ENCODE measurements around the gene CCL1.

The CCL1 gene

GRCh38 chr17:34368946-34369500 is 6.0 kb upstream of the CCL1 start:
- Histone ChIP-seq H3K4me3 (ENCODE audit: low read length) (no peak overlapping the region), H3K4me1 (ENCODE audit: insufficient read depth, low read length) (peaks cover 4% of the 10 kb centered on the region; the same call in 1 of the 2 replicates), H3K9ac (ENCODE audit: low read depth, low read length) (no peak overlapping the region), H3K36me3 (ENCODE audit: insufficient read depth, low read length) (no peaks in the 10 kb centered on the region), H3K27me3 (ENCODE audit: insufficient read depth, low read length) (no peaks in the 10 kb centered on the region), H3K9me3 (ENCODE audit: insufficient read depth, low read depth, low read length) (no peaks in the 10 kb centered on the region), H3K27ac (ENCODE audit: low read depth, low read length) (no peak overlapping the region)
- WGBS: 68% methylated on average over 4 of the region's 4 CpGs

GRCh38 chr17:34368196-34368945 is 5.3 kb upstream of the CCL1 start:
- H3K4me1 ChIP-seq (ENCODE audit: insufficient read depth, low read length): peaks cover 4% of the 10 kb centered on the region; the same call in 1 of the 2 replicates
- no peak overlapping the region for H3K9ac ChIP-seq (ENCODE audit: low read depth, low read length)
- no peaks in the 10 kb centered on the region for H3K36me3 ChIP-seq (ENCODE audit: insufficient read depth, low read length)
- 90% methylated on average over 9 of the region's 9 CpGs for WGBS
- H3K9me3 ChIP-seq (ENCODE audit: insufficient read depth, low read depth, low read length): no peaks in the 10 kb centered on the region
- H3K4me3 ChIP-seq (ENCODE audit: low read length): no peak overlapping the region
- no peaks in the 10 kb centered on the region for H3K27me3 ChIP-seq (ENCODE audit: insufficient read depth, low read length)
- no peak overlapping the region for H3K27ac ChIP-seq (ENCODE audit: low read depth, low read length)

DNA sequence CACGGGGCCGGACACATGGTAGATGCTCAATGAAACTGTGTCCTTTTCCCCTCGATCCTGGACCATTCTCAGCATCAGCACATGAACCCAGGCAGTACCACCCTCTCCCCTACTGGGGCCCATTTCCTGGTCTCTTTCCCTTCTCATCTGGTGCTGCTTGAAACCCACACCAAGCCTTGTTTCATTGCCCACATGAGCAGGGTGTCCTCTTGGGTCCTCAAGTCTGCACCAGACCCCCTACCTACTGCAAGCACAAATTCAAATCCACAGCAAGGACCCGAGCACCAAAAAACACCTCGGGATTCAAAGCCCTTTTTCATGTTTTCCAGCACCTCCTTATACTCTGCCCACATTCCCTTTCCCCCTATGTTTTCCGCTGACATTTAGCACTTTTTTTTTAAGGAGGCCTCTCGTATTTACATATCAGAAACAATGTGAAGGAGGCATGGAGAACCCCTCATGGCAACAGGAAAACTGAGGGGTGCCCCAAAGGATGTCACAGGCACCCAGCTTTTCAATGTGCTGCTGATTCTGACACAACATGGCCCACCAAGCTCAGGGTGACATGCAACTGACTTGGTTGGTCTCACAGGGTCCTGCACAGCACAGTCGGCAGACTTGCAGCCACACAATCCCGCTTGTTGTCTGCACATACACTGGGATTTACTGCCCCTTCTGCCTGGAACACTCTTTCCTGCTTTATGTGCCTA is 4.6 kb upstream of the CCL1 start:
- H3K4me1 ChIP-seq (ENCODE audit: insufficient read depth, low read length): peaks cover 4% of the 10 kb centered on the region; the same call in 1 of the 2 replicates
- no peak overlapping the region for H3K9ac ChIP-seq (ENCODE audit: low read depth, low read length)
- no peaks in the 10 kb centered on the region for H3K27me3 ChIP-seq (ENCODE audit: insufficient read depth, low read length)
- H3K36me3 ChIP-seq (ENCODE audit: insufficient read depth, low read length): no peaks in the 10 kb centered on the region
- no peak overlapping the region for H3K4me3 ChIP-seq (ENCODE audit: low read length)
- 89% methylated on average over 9 of the region's 9 CpGs for WGBS
- no peak overlapping the region for H3K27ac ChIP-seq (ENCODE audit: low read depth, low read length)
- no peaks in the 10 kb centered on the region for H3K9me3 ChIP-seq (ENCODE audit: insufficient read depth, low read depth, low read length)

GRCh38 chr17:34366529-34367107 is 3.6 kb upstream of the CCL1 start:
- Histone ChIP-seq H3K27me3 (ENCODE audit: insufficient read depth, low read length) (no peaks in the 10 kb centered on the region), H3K27ac (ENCODE audit: low read depth, low read length) (no peak overlapping the region), H3K4me1 (ENCODE audit: insufficient read depth, low read length) (peaks cover 4% of the 10 kb centered on the region; the same call in 1 of the 2 replicates), H3K4me3 (ENCODE audit: low read length) (no peak overlapping the region), H3K36me3 (ENCODE audit: insufficient read depth, low read length) (no peaks in the 10 kb centered on the region), H3K9me3 (ENCODE audit: insufficient read depth, low read depth, low read length) (no peaks in the 10 kb centered on the region), H3K9ac (ENCODE audit: low read depth, low read length) (no peak overlapping the region)
- WGBS: 87% methylated on average over 4 of the region's 4 CpGs

GRCh38 chr17:34366010-34366409 is 3.0 kb upstream of the CCL1 start:
- no peaks in the 10 kb centered on the region for H3K27me3 ChIP-seq (ENCODE audit: insufficient read depth, low read length)
- no peak overlapping the region for H3K9ac ChIP-seq (ENCODE audit: low read depth, low read length)
- H3K4me3 ChIP-seq (ENCODE audit: low read length): no peak overlapping the region
- H3K27ac ChIP-seq (ENCODE audit: low read depth, low read length): no peak overlapping the region
- no peaks in the 10 kb centered on the region for H3K36me3 ChIP-seq (ENCODE audit: insufficient read depth, low read length)
- WGBS: 31% methylated on average over 1 of the region's 1 CpG
- H3K9me3 ChIP-seq (ENCODE audit: insufficient read depth, low read depth, low read length): no peaks in the 10 kb centered on the region
- peaks cover 4% of the 10 kb centered on the region; the same call in 1 of the 2 replicates for H3K4me1 ChIP-seq (ENCODE audit: insufficient read depth, low read length)

DNA sequence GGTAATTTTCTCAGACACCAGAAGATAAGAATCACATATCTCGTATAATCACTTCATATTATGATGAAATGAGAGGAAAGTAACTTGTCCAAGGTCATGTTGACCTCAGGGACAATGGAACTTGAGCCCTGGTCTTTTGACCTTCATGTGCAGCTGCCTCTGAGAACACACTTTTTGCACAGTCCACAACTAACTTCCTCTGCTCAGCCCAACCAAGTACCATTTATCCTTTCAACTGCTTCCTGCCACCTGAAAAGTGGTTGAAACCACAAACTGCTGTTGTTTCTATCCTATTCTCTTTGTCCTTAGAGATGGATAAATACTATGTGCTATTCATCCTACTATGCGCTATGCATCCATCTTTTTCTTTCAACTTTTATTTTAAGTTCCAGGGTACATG is 2.3 kb upstream of the CCL1 start:
- Histone ChIP-seq H3K4me1 (ENCODE audit: insufficient read depth, low read length) (peaks cover 4% of the 10 kb centered on the region; the same call in 1 of the 2 replicates), H3K9ac (ENCODE audit: low read depth, low read length) (no peak overlapping the region), H3K36me3 (ENCODE audit: insufficient read depth, low read length) (no peaks in the 10 kb centered on the region), H3K4me3 (ENCODE audit: low read length) (no peak overlapping the region), H3K27me3 (ENCODE audit: insufficient read depth, low read length) (no peaks in the 10 kb centered on the region), H3K27ac (ENCODE audit: low read depth, low read length) (no peak overlapping the region), H3K9me3 (ENCODE audit: insufficient read depth, low read depth, low read length) (no peaks in the 10 kb centered on the region)
- WGBS: no CpG with 5 or more reads among the region's 2 CpGs

DNA sequence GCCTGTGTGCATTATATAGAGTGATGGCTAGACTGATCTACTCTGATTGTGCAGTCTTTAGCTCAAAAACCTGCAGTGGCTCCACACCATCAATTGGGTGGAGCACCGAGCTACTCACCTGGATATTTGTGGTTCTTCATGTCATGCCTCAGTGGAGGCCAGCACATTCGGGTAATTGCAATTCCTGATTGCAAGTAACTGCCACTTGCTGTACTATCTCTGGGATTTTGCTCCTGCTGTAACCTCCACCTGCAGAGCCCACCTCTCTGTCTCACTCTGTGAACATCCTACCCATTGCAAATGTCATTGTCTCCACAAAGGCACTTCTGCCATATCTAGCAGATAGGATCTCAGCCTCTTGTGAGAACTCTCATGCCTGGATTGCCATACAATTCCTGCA is 1.7 kb upstream of the CCL1 start:
- H3K36me3 ChIP-seq (ENCODE audit: insufficient read depth, low read length): no peaks in the 10 kb centered on the region
- no peaks in the 10 kb centered on the region for H3K9me3 ChIP-seq (ENCODE audit: insufficient read depth, low read depth, low read length)
- WGBS: 95% methylated on average over 2 of the region's 2 CpGs
- H3K4me1 ChIP-seq (ENCODE audit: insufficient read depth, low read length): no peaks in the 10 kb centered on the region
- no peak overlapping the region for H3K9ac ChIP-seq (ENCODE audit: low read depth, low read length)
- no peaks in the 10 kb centered on the region for H3K27me3 ChIP-seq (ENCODE audit: insufficient read depth, low read length)
- H3K4me3 ChIP-seq (ENCODE audit: low read length): no peak overlapping the region
- no peak overlapping the region for H3K27ac ChIP-seq (ENCODE audit: low read depth, low read length)

- Histone ChIP-seq H3K4me1 (ENCODE audit: insufficient read depth, low read length) (no peaks in the 10 kb centered on the region), H3K9me3 (ENCODE audit: insufficient read depth, low read depth, low read length) (no peaks in the 10 kb centered on the region), H3K27ac (ENCODE audit: low read depth, low read length) (no peak overlapping the region), H3K36me3 (ENCODE audit: insufficient read depth, low read length) (no peaks in the 10 kb centered on the region), H3K9ac (ENCODE audit: low read depth, low read length) (no peak overlapping the region), H3K4me3 (ENCODE audit: low read length) (no peak overlapping the region), H3K27me3 (ENCODE audit: insufficient read depth, low read length) (no peaks in the 10 kb centered on the region)
- 39% methylated on average over 8 of the region's 8 CpGs for WGBS
These were observed 1.5 kb downstream of the CCL1 start for GRCh38 chr17:34361478-34362061.

- Histone ChIP-seq H3K36me3 (ENCODE audit: insufficient read depth, low read length) (no peaks in the 10 kb centered on the region), H3K27me3 (ENCODE audit: insufficient read depth, low read length) (no peaks in the 10 kb centered on the region), H3K9me3 (ENCODE audit: insufficient read depth, low read depth, low read length) (no peaks in the 10 kb centered on the region), H3K4me1 (ENCODE audit: insufficient read depth, low read length) (no peaks in the 10 kb centered on the region), H3K4me3 (ENCODE audit: low read length) (no peak overlapping the region), H3K27ac (ENCODE audit: low read depth, low read length) (no peak overlapping the region), H3K9ac (ENCODE audit: low read depth, low read length) (no peak overlapping the region)
- WGBS: 87% methylated on average over 8 of the region's 11 CpGs
These were observed 2.3 kb downstream of the CCL1 start for GRCh38 chr17:34360601-34361270.

DNA sequence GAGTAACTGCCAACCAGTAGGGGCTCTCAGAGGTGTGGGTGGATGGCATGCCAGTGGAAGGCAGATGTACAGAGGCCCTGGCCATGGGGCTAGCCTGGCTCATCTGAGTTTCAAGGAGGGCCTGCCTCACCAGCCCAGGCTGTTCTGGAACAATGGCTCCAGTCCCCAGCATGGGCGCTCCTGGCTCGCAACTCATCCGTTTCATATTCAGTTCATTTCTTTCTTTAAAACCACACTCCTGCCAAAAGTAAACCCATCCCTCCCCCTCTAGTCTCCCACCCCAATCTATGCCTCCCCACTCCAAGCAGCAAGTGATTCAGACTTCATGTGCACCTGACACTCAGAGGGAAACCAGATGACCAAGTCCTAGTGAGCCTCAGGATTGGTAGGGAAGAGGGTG is 4.4 kb downstream of the CCL1 start:
- 96% methylated on average over 3 of the region's 3 CpGs for WGBS
- no peaks in the 10 kb centered on the region for H3K27me3 ChIP-seq (ENCODE audit: insufficient read depth, low read length)
- H3K36me3 ChIP-seq (ENCODE audit: insufficient read depth, low read length): no peaks in the 10 kb centered on the region
- no peak overlapping the region for H3K4me3 ChIP-seq (ENCODE audit: low read length)
- H3K9me3 ChIP-seq (ENCODE audit: insufficient read depth, low read depth, low read length): no peaks in the 10 kb centered on the region
- H3K27ac ChIP-seq (ENCODE audit: low read depth, low read length): no peak overlapping the region
- no peaks in the 10 kb centered on the region for H3K4me1 ChIP-seq (ENCODE audit: insufficient read depth, low read length)
- no peak overlapping the region for H3K9ac ChIP-seq (ENCODE audit: low read depth, low read length)

All from HUES64 (cell line).